ACC112 (cell line): ENCODE data around the gene HTR7.

Experiments used
- H2AFZ ChIP-seq: fragments of 200-600 bp; sonication (generic); one replicate; pipeline ENCODE4 v1.6.0; 2017; ENCODE audit warnings: antibody characterized with exemption, low read length; ENCODE audit not compliant: unreplicated experiment
- H3K27ac ChIP-seq: fragments of 200-600 bp; sonication (generic); 2 replicates; pipeline ENCODE4 v1.5.1; 2014; ENCODE audit warnings: low read depth, mild to moderate bottlenecking, antibody characterized with exemption, low read length, moderate library complexity
- H3K27me3 ChIP-seq: fragments of 200-600 bp; sonication (generic); 2 replicates; pipeline ENCODE4 v1.6.1; 2014; ENCODE audit warnings: mild to moderate bottlenecking, antibody characterized with exemption, low read length, moderate library complexity, mixed read lengths; ENCODE audit not compliant: insufficient read depth
- H3K36me3 ChIP-seq: fragments of 200-600 bp; sonication (generic); 2 replicates; pipeline ENCODE4 v1.6.1; 2016; ENCODE audit warnings: mild to moderate bottlenecking, antibody characterized with exemption, low read length, moderate library complexity, mixed read lengths; ENCODE audit not compliant: insufficient read depth
- H3K4me1 ChIP-seq: fragments of 200-600 bp; sonication (generic); one replicate; pipeline ENCODE4 v1.6.1; 2016; ENCODE audit warnings: low read length, mixed read lengths; ENCODE audit not compliant: insufficient read depth, unreplicated experiment, control insufficient read depth
- H3K4me3 ChIP-seq: fragments of 200-600 bp; sonication (generic); 2 replicates; pipeline ENCODE4 v1.5.1; 2014; ENCODE audit warnings: mild to moderate bottlenecking, low read depth, low read length
- H3K79me2 ChIP-seq: fragments of 200-600 bp; sonication (generic); one replicate; pipeline ENCODE4 v1.6.0; 2016; ENCODE audit warnings: low read length; ENCODE audit not compliant: control insufficient read depth, unreplicated experiment, insufficient read depth

Gene HTR7

DNA sequence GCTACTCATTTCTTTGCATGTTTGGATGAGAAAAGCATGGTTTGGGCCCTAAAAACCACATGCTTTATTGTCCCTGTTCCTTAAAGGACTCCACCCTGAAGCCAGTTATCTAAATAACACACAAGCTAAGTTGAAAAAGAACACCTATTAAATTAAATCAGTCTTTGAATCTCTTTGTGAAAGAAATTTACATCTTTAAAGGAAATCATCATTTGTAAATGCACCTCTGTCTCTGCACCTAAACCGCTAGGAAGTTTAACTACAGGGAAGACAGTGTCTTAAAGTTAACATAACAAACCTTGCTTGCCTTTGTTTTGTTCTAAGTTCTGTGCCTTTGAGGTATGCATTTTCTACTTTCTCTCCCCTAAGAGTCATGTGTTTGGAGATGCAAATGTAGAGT is 52.6 kb downstream of the HTR7 start:
- H3K27ac ChIP-seq = no peak overlapping the region
- H3K36me3 ChIP-seq = no peaks in the 10 kb centered on the region
- no peak overlapping the region for H2AFZ ChIP-seq
- no peaks in the 10 kb centered on the region for H3K79me2 ChIP-seq
- no peaks in the 10 kb centered on the region for H3K4me1 ChIP-seq
- H3K27me3 ChIP-seq = no peaks in the 10 kb centered on the region
- H3K4me3 ChIP-seq = no peak overlapping the region

DNA sequence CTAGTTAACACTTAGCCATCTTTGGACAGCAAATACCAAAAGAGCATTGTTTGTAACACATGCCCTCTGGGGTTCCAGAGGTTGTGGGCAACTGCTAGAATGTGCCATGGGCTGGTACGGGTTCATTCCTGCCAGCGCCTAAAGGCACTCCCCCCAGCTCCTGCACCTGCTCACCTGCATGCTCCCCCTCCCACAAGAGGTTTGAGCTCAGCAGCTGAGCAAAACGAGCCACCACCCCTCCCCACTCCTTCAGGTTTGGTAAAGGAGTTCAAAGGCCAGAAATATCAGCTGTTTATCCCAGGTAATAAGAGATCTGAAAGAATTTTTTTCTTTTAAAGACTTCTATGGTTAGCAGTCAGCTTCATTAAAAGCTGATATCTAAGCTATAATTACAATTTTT is 53.5 kb downstream of the HTR7 start:
- H3K79me2 ChIP-seq = no peaks in the 10 kb centered on the region
- H3K27me3 ChIP-seq = no peaks in the 10 kb centered on the region
- H3K27ac ChIP-seq = no peak overlapping the region
- H2AFZ ChIP-seq = no peak overlapping the region
- no peaks in the 10 kb centered on the region for H3K36me3 ChIP-seq
- H3K4me3 ChIP-seq = no peak overlapping the region
- H3K4me1 ChIP-seq = no peaks in the 10 kb centered on the region

DNA sequence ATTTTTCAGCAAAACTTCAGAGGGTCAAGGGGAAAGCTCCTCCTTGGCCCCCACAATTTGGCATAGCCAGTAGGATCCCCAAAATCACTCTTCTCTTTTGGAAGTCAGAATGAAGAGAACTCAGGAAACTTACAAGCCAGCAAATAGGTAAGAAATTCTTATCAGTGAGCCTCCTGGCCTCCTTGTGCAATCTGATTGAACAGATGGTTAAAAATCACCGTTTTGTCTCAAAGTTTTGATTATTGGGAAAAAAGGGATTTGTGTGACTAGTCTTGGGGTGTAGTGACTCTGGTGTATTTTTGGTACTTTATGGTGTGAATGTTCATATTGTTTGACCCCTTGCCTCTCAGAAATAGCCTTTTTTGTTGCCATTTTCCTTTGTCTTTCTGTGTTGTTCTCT is 56.2 kb downstream of the HTR7 start:
- no peaks in the 10 kb centered on the region for H3K27me3 ChIP-seq
- no peaks in the 10 kb centered on the region for H3K4me1 ChIP-seq
- H3K27ac ChIP-seq = no peak overlapping the region
- H3K36me3 ChIP-seq = no peaks in the 10 kb centered on the region
- H2AFZ ChIP-seq = no peak overlapping the region
- H3K4me3 ChIP-seq = no peak overlapping the region
- no peaks in the 10 kb centered on the region for H3K79me2 ChIP-seq

DNA sequence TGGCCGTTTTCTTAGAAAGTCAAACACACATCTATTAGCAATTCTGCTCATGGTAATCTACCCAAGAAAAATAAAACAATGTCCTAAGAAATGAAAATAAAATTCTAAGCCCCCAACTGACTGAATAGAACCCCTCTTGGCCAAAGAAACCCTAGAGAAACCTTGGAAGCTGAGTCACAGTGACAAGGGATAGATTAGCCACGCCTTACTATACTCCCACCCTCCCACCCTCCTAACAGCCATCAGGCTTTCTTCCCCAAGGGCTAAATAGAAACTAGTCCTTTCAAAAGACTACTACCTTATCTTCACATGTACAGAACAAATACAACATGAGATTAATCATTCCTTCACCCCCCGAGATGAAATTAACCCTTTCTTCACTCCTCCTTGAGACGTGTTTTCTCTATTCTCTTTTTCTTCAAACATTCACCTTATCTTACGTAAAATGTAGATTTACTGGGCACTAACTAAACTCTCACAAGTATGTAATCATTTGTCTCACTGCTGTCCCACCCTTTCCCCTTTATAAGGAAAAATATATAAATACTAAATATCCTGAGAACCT is 57.5 kb downstream of the HTR7 start:
- Histone ChIP-seq H3K27ac (no peak overlapping the region), H3K79me2 (no peaks in the 10 kb centered on the region), H3K36me3 (no peaks in the 10 kb centered on the region), H2AFZ (no peak overlapping the region), H3K27me3 (no peaks in the 10 kb centered on the region), H3K4me1 (no peaks in the 10 kb centered on the region), H3K4me3 (no peak overlapping the region)

DNA sequence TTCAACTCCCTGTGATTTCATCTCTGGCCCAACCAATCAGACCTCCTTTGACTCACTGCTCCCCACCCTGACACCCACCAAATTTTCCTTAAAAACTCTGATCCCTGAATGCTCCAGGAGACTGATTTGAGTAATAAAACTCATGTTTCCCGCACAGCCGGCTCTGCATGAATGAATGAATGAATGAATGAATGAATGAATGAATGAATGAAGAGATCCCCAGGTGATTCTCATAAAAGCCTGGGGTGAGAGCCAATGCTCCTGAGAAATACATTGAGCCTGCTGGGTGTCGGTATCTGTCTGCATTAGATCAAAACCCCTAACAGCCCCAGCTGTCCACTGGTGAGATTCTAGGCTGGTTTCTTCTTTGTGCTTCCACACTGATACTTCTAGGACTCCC is 58.7 kb downstream of the HTR7 start:
- Histone ChIP-seq H3K36me3 (no peaks in the 10 kb centered on the region), H2AFZ (no peak overlapping the region), H3K79me2 (no peaks in the 10 kb centered on the region), H3K27ac (no peak overlapping the region), H3K4me3 (no peak overlapping the region), H3K27me3 (no peaks in the 10 kb centered on the region), H3K4me1 (no peaks in the 10 kb centered on the region)

DNA sequence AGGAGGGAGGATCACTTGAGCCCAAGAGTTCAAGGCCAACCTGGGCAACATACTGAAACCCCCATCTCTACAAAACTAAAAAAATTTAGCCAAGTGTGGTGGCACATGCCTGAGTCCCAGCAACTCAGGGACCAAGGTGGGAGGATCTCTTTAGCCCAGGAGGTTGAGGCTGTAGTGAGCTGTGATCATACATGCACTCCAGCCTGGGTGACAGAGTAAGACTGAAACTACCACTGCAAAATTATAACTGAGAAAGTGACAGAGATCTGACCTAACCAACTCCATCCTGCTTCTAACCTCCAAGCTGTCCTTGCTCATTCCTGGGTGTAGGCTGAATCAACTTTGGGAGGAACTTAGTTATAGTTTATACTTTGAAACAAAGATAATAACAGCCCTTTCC is 59.4 kb downstream of the HTR7 start:
- H3K4me1 ChIP-seq = no peaks in the 10 kb centered on the region
- no peaks in the 10 kb centered on the region for H3K36me3 ChIP-seq
- no peak overlapping the region for H3K27ac ChIP-seq
- H3K4me3 ChIP-seq = no peak overlapping the region
- H3K27me3 ChIP-seq = no peaks in the 10 kb centered on the region
- H2AFZ ChIP-seq = no peak overlapping the region
- no peaks in the 10 kb centered on the region for H3K79me2 ChIP-seq

DNA sequence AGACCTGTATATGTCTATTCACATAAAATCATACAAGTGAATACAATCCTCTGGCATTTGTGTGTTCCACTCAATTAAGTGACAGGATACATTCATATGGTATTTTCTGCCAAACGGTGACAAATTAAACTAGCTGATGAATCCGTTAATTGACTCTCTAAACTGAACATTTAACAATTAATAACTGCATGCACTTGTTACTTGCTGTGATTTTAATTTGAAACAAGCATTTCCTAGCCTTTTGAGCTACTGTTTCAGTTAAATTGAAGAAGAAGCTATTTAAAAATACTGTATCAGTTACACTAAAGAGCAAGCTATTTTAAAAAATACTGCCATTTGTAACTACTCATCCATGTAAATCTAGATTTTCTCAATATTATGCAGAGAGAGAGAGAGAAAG is 67.4 kb downstream of the HTR7 start:
- Histone ChIP-seq H3K79me2 (no peaks in the 10 kb centered on the region), H3K27me3 (no peaks in the 10 kb centered on the region), H3K4me1 (peaks cover 11% of the 10 kb centered on the region), H3K27ac (no peak overlapping the region), H3K36me3 (no peaks in the 10 kb centered on the region), H3K4me3 (no peak overlapping the region), H2AFZ (no peak overlapping the region)

DNA sequence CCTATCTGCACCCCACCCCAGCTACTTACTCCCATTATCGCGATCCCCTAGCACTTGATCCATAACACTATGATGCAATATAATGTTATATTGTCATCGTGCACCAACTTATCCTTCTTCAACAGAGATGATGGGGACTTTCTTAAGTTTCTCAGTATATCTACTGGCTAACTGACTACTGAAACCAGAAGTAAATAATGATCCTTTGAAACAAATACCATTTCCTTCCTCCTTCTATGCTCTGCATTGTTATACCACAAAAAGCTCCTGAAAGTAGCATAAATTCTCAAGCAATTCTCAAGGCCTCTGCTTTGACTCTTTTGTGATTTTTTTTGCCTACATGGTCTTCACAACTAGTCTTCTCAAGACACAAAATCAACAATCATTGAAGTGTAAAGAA is 68.9 kb downstream of the HTR7 start:
- Histone ChIP-seq H3K79me2 (no peaks in the 10 kb centered on the region), H3K4me1 (peaks cover 11% of the 10 kb centered on the region), H3K27me3 (no peaks in the 10 kb centered on the region), H3K4me3 (no peak overlapping the region), H2AFZ (no peak overlapping the region), H3K27ac (no peak overlapping the region), H3K36me3 (no peaks in the 10 kb centered on the region)

DNA sequence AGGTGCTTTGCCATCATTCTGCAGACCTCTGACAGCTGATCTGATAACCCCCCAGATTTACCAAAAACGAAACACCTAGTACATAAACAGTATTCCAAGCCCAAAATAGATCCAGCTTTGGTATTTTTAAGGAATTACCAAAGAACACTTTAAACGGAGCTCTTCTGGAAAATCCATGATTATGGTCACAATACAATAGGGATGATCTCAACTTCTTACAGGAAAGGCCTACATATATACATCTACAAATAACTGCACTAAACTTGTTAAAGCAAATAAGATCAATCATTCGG is 69.7 kb downstream of the HTR7 start:
- Histone ChIP-seq H3K36me3 (no peaks in the 10 kb centered on the region), H3K79me2 (no peaks in the 10 kb centered on the region), H3K27ac (no peak overlapping the region), H3K27me3 (no peaks in the 10 kb centered on the region), H3K4me1 (peaks cover 11% of the 10 kb centered on the region), H2AFZ (no peak overlapping the region), H3K4me3 (no peak overlapping the region)

DNA sequence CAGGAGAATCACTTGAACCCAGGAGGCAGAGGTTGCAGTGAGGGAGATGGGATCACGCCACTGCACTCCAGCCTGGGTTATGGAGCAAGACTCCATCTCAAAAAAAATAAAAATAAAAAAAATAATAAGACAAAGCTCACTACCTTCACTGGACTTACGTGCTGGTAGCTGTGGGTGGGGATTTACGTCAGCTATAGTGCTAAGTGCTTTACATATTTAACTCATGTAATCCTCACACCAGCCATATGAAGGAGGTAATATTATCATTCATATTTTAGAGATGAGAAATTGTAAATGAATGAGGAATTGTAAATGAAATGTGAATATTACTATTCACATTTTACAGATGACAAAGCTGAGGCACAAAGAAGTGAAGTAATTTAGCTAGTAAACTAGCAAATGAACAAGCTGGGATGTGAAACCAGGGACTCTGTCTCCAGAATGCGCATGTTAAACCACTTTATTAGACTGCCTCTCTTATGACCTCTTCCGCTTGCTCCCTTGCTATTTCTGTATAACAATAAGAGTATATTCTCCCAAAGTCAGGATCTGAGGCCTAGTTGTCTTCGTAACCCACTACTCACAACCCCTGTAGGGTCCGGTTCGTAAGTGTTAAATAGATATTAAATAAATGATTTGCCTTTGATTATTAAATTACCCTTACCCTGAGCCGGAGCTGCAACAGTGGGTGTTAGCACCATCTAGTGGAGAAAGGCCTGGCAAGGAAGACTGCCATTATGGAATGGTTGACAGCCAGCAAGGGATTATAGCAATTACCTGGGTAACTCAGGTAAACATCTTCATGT is 70.2 kb downstream of the HTR7 start:
- Histone ChIP-seq H3K79me2 (no peaks in the 10 kb centered on the region), H3K36me3 (no peaks in the 10 kb centered on the region), H3K4me3 (no peak overlapping the region), H2AFZ (peak overlapping the region; percentile 36), H3K4me1 (peaks cover 11% of the 10 kb centered on the region), H3K27me3 (no peaks in the 10 kb centered on the region), H3K27ac (no peak overlapping the region)

DNA sequence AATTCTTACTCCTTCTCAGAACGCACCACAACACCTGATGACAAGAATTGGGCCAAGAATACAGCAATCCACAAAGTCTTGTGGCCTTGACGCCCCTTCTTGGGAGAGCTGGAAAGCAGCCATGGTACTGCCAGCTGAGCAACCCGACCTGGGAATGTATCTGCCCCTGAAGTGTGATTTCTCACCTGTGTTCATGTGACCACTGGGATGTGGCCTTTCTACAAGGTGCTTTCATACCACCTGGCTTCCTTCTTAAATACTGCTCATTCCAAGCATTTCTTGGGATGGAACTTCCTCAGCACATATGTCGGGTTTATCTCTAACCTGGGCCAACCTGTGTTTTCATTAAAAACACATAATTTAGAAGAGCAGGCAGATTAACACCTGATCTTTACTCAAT is 72.1 kb downstream of the HTR7 start:
- Histone ChIP-seq H3K36me3 (no peaks in the 10 kb centered on the region), H3K4me1 (peaks cover 11% of the 10 kb centered on the region), H3K27me3 (no peaks in the 10 kb centered on the region), H3K4me3 (no peak overlapping the region), H3K27ac (no peak overlapping the region), H2AFZ (no peak overlapping the region), H3K79me2 (no peaks in the 10 kb centered on the region)
